ENCODE results near the gene ZDHHC12. TPM values are rescaled to one million over a fixed set of nuclear protein-coding genes. Genes with fewer than 3 reads are reported as not detected.

ZDHHC12 gene
- total and polyA plus RNA-seq, 2 experiments from 2014 or later = 58.7 to 68.3 TPM

DNA sequence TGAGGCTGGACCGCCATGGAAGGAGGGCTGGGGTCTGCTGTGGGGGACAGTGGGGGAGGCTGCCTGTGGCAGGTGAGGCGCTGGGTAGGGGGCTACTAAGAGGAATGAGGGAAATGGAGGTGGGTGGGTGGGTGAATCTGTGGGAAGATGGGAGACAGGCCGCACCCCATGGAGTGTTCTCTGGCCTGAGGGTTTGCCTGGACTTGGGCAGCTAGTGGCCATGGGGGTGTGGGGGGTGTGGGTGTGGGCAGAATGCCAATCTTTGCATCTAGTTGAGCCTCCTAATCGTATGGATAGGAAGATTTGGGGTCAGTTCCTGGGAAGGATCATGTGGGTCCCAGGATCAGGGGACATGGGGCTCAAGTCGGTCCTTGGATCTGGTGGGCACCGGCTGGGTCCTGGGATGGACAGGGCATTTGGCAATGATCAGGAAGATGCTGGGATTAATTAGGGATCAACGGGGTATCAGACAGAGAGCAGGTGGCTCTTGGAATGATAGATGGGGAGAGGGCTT lies 518 bp downstream of the ZDHHC12 start:
- no peaks in the 10 kb centered on the region for H3K4me1 ChIP-seq (ENCODE audit: low read depth)
- no peak overlapping the region for H3K27ac ChIP-seq
- DNase-seq (ENCODE audit: low read depth in 1 of 2, low spot score in 1 of 2) = no peak
- no peaks in the 10 kb centered on the region for H3K27me3 ChIP-seq
- H3K4me3 ChIP-seq = peak overlapping the region; percentile 42
- TF ChIP-seq, protein P1, sequence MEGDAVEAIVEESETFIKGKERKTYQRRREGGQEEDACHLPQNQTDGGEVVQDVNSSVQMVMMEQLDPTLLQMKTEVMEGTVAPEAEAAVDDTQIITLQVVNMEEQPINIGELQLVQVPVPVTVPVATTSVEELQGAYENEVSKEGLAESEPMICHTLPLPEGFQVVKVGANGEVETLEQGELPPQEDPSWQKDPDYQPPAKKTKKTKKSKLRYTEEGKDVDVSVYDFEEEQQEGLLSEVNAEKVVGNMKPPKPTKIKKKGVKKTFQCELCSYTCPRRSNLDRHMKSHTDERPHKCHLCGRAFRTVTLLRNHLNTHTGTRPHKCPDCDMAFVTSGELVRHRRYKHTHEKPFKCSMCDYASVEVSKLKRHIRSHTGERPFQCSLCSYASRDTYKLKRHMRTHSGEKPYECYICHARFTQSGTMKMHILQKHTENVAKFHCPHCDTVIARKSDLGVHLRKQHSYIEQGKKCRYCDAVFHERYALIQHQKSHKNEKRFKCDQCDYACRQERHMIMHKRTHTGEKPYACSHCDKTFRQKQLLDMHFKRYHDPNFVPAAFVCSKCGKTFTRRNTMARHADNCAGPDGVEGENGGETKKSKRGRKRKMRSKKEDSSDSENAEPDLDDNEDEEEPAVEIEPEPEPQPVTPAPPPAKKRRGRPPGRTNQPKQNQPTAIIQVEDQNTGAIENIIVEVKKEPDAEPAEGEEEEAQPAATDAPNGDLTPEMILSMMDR (IDR thresholded peaks at IDR 0.05; ENCODE audit: low read depth, low read length) = no peak
- no peaks in the 10 kb centered on the region for H3K9me3 ChIP-seq (ENCODE audit: low read depth)
- H3K36me3 ChIP-seq = no peaks in the 10 kb centered on the region

DNA sequence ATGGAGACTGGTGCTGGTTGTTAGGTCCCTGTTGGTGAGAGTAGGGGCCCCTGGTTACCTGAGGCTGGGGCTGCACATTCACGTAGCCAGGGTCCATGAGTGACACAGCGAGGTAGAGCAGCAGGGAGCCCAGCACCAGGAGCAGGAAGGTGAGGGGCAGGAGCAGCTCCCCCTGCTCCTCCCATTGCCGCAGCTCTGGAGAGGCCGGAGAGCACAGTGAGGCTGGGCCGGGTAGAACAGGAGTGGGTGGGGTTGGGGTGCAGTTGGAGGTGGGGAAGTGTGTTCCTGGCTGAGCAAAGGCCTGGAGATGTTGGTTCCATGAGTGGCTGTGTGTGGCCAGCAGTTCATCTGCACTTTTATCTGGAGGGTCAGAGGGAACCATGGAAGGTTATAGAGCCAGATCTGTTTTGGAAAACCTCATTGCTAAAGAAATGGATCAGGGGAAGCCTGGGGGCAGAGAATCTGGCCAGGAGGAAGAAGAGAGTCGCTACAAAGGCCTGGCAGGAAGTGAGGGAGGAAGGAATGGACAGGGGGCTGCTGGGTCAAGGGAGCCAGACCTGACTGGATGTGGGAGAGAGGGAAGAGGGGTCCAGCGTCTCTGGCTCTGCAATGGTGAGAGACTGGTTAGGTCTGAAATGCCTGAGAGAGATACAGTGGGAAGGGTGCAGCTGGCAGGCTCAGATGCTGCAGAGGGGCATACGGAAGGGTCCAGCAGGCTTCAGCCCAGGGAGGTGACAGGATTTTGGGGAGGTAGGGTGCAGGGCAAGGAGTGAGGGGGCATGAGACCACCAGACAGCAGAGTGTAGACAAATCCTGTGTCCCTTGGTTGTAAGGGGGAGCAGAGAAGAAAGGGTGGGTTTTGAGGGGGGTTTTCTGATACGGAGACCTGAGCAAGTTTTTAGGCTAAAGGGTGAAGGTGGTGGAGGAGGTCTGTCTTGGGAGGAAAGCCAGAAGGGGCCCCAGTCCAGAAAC lies 1.3 kb downstream of the ZDHHC12 start:
- TF ChIP-seq, protein P1 (IDR thresholded peaks at IDR 0.05; ENCODE audit: low read depth, low read length) = no peak
- H3K27ac ChIP-seq = no peak overlapping the region
- H3K36me3 ChIP-seq = no peaks in the 10 kb centered on the region
- H3K4me3 ChIP-seq = no peak overlapping the region
- H3K9me3 ChIP-seq (ENCODE audit: low read depth) = no peaks in the 10 kb centered on the region
- no peak for DNase-seq (ENCODE audit: low read depth in 1 of 2, low spot score in 1 of 2)
- no peaks in the 10 kb centered on the region for H3K4me1 ChIP-seq (ENCODE audit: low read depth)
- no peaks in the 10 kb centered on the region for H3K27me3 ChIP-seq

DNA sequence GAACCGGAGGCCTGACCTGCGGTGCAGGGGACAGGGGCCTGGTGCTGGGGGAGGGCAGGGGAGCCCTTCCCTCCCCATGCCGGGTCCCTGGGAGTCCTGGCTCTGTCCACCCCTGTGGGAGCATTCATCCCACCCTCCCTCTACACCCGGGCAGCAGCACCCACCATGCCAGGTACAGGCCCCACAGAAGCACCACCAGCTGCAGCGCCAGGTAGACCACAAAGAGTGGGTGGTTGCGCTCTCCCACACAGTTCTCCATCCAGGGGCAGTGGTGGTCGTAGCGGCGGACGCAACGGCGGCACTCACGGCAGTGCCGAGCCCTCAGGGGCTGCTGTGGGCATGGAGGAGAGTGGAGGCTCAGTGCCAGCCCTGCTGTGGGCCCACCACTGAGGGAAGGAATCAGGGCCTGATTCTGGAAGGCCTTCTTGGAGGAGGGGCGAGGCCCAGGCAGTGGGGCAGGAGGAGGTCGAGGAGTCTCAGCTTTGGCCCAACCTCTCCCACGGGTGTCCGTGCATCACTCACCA lies 2.4 kb downstream of the ZDHHC12 start:
- no peaks in the 10 kb centered on the region for H3K4me1 ChIP-seq (ENCODE audit: low read depth)
- H3K27ac ChIP-seq = no peak overlapping the region
- H3K4me3 ChIP-seq = no peak overlapping the region
- no peaks in the 10 kb centered on the region for H3K36me3 ChIP-seq
- TF ChIP-seq, protein P1 (IDR thresholded peaks at IDR 0.05; ENCODE audit: low read depth, low read length) = no peak
- H3K9me3 ChIP-seq (ENCODE audit: low read depth) = no peaks in the 10 kb centered on the region
- H3K27me3 ChIP-seq = no peaks in the 10 kb centered on the region
- DNase-seq (ENCODE audit: low read depth in 1 of 2, low spot score in 1 of 2) = no peak

DNA sequence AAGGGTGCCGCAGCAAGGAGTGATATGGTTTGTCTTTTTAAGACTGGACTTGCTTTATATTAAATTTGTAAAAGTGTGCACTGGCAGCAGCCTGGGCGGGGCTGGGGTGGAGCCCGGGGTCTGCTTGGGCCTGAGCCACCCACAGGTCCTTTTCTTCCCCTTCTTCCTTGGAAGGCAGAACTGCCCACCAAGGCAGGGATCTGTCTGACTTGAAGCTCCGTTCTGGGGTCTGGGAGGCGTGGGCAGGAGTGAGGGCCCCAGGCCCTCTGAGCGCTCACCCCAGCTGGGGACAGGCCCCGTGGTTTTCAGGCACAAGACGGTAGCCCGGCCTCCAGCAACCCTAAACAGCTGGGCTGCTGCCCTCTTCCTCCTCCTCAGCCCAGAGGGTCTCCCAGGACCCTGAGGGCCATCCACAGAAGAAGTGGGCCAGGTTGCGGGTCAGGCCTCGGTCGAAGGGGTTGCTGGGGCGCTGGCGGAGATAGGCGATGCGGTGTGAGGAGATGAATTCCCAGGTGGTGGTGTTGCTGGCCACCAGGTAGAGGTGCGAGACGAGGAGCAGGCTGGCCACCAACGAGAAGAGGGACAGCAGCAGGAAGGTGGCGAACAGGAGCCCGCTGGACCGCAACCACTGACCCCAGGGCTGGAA lies 3.0 kb downstream of the ZDHHC12 start:
- TF ChIP-seq, protein P1 (IDR thresholded peaks at IDR 0.05; ENCODE audit: low read depth, low read length) = no peak
- DNase-seq (ENCODE audit: low read depth in 1 of 2, low spot score in 1 of 2) = no peak
- Histone ChIP-seq H3K36me3 (no peaks in the 10 kb centered on the region), H3K9me3 (ENCODE audit: low read depth) (no peaks in the 10 kb centered on the region), H3K4me1 (ENCODE audit: low read depth) (no peaks in the 10 kb centered on the region), H3K4me3 (no peak overlapping the region), H3K27ac (no peak overlapping the region), H3K27me3 (no peaks in the 10 kb centered on the region)

DNA sequence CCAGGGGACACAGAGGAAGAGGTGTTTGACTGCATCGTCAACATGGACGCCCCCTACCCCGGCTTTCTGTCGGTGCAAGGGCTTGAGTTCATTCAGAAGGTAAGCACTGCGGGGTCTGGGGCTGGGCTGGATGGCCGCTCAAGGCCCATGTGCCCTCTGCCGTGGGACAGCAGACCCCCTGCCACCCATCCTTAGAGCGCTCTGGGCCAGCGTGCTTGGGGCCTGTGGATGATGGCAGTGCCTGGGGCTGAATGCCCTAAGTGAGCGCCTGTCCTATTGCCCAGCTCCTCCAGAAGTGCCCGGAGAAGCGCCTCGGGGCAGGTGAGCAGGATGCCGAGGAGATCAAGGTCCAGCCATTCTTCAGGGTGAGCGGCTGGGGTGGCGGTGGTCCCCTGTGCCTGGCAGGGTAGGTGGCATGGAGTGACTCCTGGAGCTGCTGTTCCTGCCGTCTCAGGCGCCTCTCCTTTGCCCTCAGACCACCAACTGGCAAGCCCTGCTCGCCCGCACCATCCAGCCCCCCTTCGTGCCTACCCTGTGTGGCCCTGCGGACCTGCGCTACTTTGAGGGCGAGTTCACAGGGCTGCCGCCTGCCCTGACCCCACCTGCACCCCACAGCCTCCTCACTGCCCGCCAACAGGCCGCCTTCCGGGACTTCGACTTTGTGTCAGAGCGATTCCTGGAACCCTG lies 3.9 kb downstream of the ZDHHC12 start:
- H3K36me3 ChIP-seq = no peaks in the 10 kb centered on the region
- TF ChIP-seq, protein P1 (IDR thresholded peaks at IDR 0.05; ENCODE audit: low read depth, low read length) = no peak
- no peaks in the 10 kb centered on the region for H3K9me3 ChIP-seq (ENCODE audit: low read depth)
- no peak overlapping the region for H3K4me3 ChIP-seq
- no peaks in the 10 kb centered on the region for H3K4me1 ChIP-seq (ENCODE audit: low read depth)
- H3K27ac ChIP-seq = no peak overlapping the region
- no peaks in the 10 kb centered on the region for H3K27me3 ChIP-seq
- no peak for DNase-seq (ENCODE audit: low read depth in 1 of 2, low spot score in 1 of 2)

Data from cardiac muscle cell (in vitro differentiated cells and primary cell).